ENCODE measurements around the gene RPS26. TPM values are rescaled to one million over a fixed set of nuclear protein-coding genes. Genes with fewer than 3 reads are reported as not detected.

RPS26 gene
- total RNA-seq, 4 donors from 2014 or later: 283 to 2,670 (median 937) TPM

DNA sequence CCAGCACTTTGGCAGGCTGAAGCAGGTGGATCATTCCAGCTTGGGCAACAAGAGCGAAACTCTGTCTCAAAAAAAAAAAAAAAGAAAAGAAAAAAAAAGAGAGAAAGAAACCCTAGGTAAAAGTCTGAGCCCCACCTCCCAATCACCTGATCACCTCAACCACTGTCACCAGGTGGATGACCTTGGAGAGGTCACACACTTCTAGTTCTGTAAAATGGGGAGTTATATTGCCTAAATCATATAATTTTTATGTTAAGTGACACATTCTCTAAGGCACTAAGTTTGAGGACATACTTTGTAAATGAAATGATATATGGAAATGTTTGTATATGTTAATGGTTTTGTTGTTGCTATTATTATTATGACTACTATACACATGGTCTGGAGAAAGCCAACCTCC is 36.7 kb downstream of the RPS26 start:
- intact Hi-C loops (cut with DNase I; ENCODE audit: low total_unique reads) (no loop called here), in situ Hi-C loops (cut with MboI; ENCODE audit: low pct_ligation_motif_present in 1 of 4, low pct_unique_long_range_greater_than_20kb in 1 of 4, low sequenced_read_pairs in 3 of 4) (no loop called here)
- Histone ChIP-seq H3K4me3 (peak overlapping the region in 1 of 4 donors; percentile 65), H3K9me3 (no peaks in the 10 kb centered on the region), H3K27ac (peak overlapping the region; percentile 89 to 94 (median 90)), H3K27me3 (no peaks in the 10 kb centered on the region), H3K4me1 (peaks cover 0 to 23% (median 12%) of the 10 kb centered on the region in 4 donors), H3K36me3 (no peaks in the 10 kb centered on the region)
- WGBS, 2 donors (ENCODE audit: low coverage in 1 of 2): 88% methylated on average over 1 of the region's 1 CpG; no CpG with 5 or more reads in 1 of the 2 donors
- no peak for TF ChIP-seq POLR2A (IDR thresholded peaks at IDR 0.05)
- TF ChIP-seq, protein P1, sequence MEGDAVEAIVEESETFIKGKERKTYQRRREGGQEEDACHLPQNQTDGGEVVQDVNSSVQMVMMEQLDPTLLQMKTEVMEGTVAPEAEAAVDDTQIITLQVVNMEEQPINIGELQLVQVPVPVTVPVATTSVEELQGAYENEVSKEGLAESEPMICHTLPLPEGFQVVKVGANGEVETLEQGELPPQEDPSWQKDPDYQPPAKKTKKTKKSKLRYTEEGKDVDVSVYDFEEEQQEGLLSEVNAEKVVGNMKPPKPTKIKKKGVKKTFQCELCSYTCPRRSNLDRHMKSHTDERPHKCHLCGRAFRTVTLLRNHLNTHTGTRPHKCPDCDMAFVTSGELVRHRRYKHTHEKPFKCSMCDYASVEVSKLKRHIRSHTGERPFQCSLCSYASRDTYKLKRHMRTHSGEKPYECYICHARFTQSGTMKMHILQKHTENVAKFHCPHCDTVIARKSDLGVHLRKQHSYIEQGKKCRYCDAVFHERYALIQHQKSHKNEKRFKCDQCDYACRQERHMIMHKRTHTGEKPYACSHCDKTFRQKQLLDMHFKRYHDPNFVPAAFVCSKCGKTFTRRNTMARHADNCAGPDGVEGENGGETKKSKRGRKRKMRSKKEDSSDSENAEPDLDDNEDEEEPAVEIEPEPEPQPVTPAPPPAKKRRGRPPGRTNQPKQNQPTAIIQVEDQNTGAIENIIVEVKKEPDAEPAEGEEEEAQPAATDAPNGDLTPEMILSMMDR (IDR thresholded peaks at IDR 0.05): no peak
- TF ChIP-seq EP300 (IDR thresholded peaks at IDR 0.05; ENCODE audit: low read depth): no peak
- TF ChIP-seq POLR2AphosphoS5 (IDR thresholded peaks at IDR 0.05): no peak
- no peak for DNase-seq

DNA sequence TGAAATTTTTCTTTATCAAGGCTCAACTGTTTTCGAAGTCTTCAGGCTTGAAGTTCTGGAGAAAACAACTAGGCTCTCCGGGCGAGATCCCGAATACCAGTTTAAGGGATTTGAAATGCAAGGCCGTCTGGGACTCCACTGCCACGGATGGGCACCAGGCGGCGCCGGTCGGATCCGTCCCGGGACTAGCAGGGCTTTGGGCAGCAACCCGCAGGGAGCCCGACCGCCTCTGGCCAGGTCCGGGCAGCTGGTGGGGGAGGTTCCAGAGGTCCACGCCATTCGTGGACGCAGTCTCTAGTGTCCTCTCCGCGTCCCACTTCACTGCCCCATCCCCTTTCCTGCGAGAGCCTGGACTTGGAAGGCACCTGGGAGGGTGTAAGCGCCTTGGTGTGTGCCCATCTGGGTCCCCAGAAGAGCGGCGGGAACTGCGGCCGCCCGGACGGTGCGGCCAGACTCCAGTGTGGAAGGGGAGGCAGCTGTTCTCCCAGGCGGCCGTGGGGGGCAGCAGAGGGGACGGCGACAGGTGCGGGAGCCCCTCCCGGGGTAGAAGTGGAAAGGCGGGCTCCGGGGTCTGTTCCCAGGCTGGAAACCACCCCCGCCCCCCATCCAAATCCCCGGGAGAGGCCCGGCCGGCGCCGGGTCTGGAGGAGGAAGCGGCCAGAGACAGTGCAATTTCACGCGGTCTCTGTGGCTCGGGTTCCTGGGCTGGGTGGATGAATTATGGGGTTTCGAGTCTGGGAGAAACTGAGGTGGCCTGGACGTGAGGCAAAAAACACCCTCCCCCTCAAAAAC is 37.4 kb downstream of the RPS26 start:
- H3K27ac ChIP-seq: peak overlapping the region; percentile 89 to 94 (median 90)
- no peaks in the 10 kb centered on the region for H3K27me3 ChIP-seq
- in situ Hi-C loops (cut with MboI; ENCODE audit: low pct_ligation_motif_present in 1 of 4, low pct_unique_long_range_greater_than_20kb in 1 of 4, low sequenced_read_pairs in 3 of 4): no loop called here
- peak; percentile 94 for DNase-seq
- no peaks in the 10 kb centered on the region for H3K9me3 ChIP-seq
- H3K4me3 ChIP-seq: peak overlapping the region; percentile 35 to 74 (median 64)
- H3K4me1 ChIP-seq: peaks cover 0 to 28% (median 17%) of the 10 kb centered on the region in 4 donors
- peak; percentile 73 for TF ChIP-seq POLR2A (IDR thresholded peaks at IDR 0.05)
- peak in 2 of 3 donors; percentile 70 to 77 for TF ChIP-seq POLR2AphosphoS5 (IDR thresholded peaks at IDR 0.05)
- TF ChIP-seq, protein P1 (IDR thresholded peaks at IDR 0.05): peak; percentile 74 to 93 (median 78)
- no peak for TF ChIP-seq EP300 (IDR thresholded peaks at IDR 0.05; ENCODE audit: low read depth)
- intact Hi-C loops (cut with DNase I; ENCODE audit: low total_unique reads): no loop called here
- no peaks in the 10 kb centered on the region for H3K36me3 ChIP-seq
- WGBS, 2 donors (ENCODE audit: low coverage in 1 of 2): 2% methylated on average over 45 of the region's 50 CpGs; no CpG with 5 or more reads in 1 of the 2 donors

DNA sequence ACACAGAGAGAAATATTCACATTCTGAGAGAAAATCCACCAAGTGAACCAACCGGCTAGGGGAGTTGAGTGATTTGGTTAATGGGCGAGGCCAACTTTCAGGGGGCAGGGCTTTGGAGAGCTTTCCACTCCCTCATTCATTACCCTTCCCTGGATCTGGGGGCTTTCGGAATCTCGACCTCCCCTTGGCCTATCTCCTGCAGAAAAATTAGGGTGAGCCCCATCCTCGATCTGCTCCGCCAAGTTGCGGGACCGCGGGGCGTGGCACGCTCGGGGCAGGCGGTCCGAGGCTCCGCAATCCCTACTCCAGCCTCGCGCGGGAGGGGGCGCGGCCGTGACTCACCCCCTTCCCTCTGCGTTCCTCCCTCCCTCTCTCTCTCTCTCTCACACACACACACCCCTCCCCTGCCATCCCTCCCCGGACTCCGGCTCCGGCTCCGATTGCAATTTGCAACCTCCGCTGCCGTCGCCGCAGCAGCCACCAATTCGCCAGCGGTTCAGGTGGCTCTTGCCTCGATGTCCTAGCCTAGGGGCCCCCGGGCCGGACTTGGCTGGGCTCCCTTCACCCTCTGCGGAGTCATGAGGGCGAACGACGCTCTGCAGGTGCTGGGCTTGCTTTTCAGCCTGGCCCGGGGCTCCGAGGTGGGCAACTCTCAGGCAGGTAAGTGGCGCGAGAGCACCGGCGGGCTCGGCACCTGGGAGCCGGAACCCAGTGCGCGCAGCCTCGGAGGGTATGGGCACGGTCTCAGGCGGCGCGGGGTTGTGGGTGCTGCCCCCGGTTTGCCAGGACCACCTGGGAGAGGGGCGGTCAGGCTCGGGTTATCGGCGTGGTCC is 38.2 kb downstream of the RPS26 start, which contains the start of gene ERBB3:
ERBB3 (plus strand) TSS at position 443 of the 833 bp plus-strand sequence; CDS start at position 579, 136 bp downstream.
- 1% methylated on average over 53 of the region's 59 CpGs; no CpG with 5 or more reads in 1 of the 2 donors for WGBS, 2 donors (ENCODE audit: low coverage in 1 of 2)
- peak; percentile 90 for DNase-seq
- H3K27ac ChIP-seq: peak within 1 kb of the TSS; percentile 89 to 94 (median 90)
- no peaks in the 10 kb centered on the region for H3K9me3 ChIP-seq
- H3K4me3 ChIP-seq: peak within 1 kb of the TSS; percentile 35 to 74 (median 64)
- H3K36me3 ChIP-seq: no peaks in the 10 kb centered on the region
- intact Hi-C loops (cut with DNase I; ENCODE audit: low total_unique reads): no loop called here
- no peaks in the 10 kb centered on the region for H3K27me3 ChIP-seq
- in situ Hi-C loops (cut with MboI; ENCODE audit: low pct_ligation_motif_present in 1 of 4, low pct_unique_long_range_greater_than_20kb in 1 of 4, low sequenced_read_pairs in 3 of 4): no loop called here
- peaks cover 0 to 37% (median 19%) of the 10 kb centered on the region in 4 donors for H3K4me1 ChIP-seq
- TF ChIP-seq POLR2AphosphoS5 (IDR thresholded peaks at IDR 0.05) (peak; percentile 65 to 96 (median 96)), EP300 (IDR thresholded peaks at IDR 0.05; ENCODE audit: low read depth) (no peak), POLR2A (IDR thresholded peaks at IDR 0.05) (peak; percentile 97)
- TF ChIP-seq, protein P1 (IDR thresholded peaks at IDR 0.05): peak in 2 of 5 experiments; percentile 7 to 51
